SK-N-SH (cell line): ENCODE data around the gene MEAK7. TPM values are rescaled to one million over a fixed set of nuclear protein-coding genes. Genes with fewer than 3 reads are reported as not detected.

Experiments used
- CTCF ChIA-PET: fragments of 300-600, 350-600 bp; formaldehyde crosslinking; extraction: SDS; loops from one replicate; lab custom pipeline; 2021; lab: Yijun Ruan, JAX
- POLR2A ChIA-PET: fragments of 350-600 bp; sonication (Branson Sonifier 250); formaldehyde crosslinking; extraction: SDS; loops from one replicate; lab custom pipeline; 2020; ENCODE audit warnings: antibody characterized with exemption, inconsistent platforms; lab: Yijun Ruan, JAX
- DNase-seq: peaks from one replicate; pipeline ENCODE4 v3.0.0; 2012
- H2AFZ ChIP-seq: fragments of 200-600 bp; sonication (generic); 2 replicates; pipeline ENCODE4 v1.8.1; 2016; ENCODE audit warnings: antibody characterized with exemption, mild to moderate bottlenecking, low read depth
- H3F3A ChIP-seq: fragments of 200-600 bp; sonication (generic); replicated peaks from 2 replicates; pipeline ENCODE3; 2016; ENCODE audit warnings: antibody characterized with exemption, mild to moderate bottlenecking; ENCODE audit not compliant: insufficient read depth
- H3K27ac ChIP-seq, 2 experiments: fragments of 200-500 bp in 1 of 2; fragments of 200-600 bp in 1 of 2; sonication (Bioruptor generic) in 1 of 2; sonication (generic), shearing (Covaris generic) in 1 of 2; 2 replicates each; pipeline versions ENCODE4 v1.5.1 to v1.6.1; 2014 to 2016; ENCODE audit warnings: low read depth in 2 of 2, inconsistent platforms in 1 of 2, low read length in 1 of 2, mild to moderate bottlenecking in 1 of 2, mixed read lengths in 1 of 2
- H3K27me3 ChIP-seq: fragments of 200-600 bp; sonication (generic), shearing (Covaris generic); 2 replicates; pipeline ENCODE4 v1.6.1; 2016; ENCODE audit warnings: mixed run types; ENCODE audit not compliant: insufficient read depth
- H3K36me3 ChIP-seq, 2 experiments: fragments of 200-500 bp in 1 of 2; fragments of 200-600 bp in 1 of 2; sonication (Bioruptor generic) in 1 of 2; sonication (generic) in 1 of 2; replicated peaks in 1 of 2; 2 replicates each; pipeline versions ENCODE3 to v1.5.1; 2014 to 2016; ENCODE audit warnings: low read length in 1 of 2, mild to moderate bottlenecking in 1 of 2; ENCODE audit not compliant: insufficient read depth in 2 of 2, control insufficient read depth in 1 of 2
- H3K4me1 ChIP-seq, 2 experiments: fragments of 200-500 bp in 1 of 2; fragments of 200-600 bp in 1 of 2; sonication (Bioruptor generic) in 1 of 2; sonication (generic), shearing (Covaris generic) in 1 of 2; 2 replicates each; pipeline versions ENCODE4 v1.5.1 to v1.6.1; 2014 to 2016; ENCODE audit warnings: low read depth in 1 of 2, low read length in 1 of 2, mixed run types in 1 of 2; ENCODE audit not compliant: insufficient read depth in 2 of 2, control insufficient read depth in 1 of 2
- H3K4me2 ChIP-seq: fragments of 200-600 bp; sonication (generic), shearing (Covaris generic); 2 replicates; pipeline ENCODE4 v1.6.1; 2017; ENCODE audit warnings: mixed run types
- H3K4me3 ChIP-seq, 2 experiments: fragments of 200-500 bp in 1 of 2; fragments of 200-600 bp in 1 of 2; sonication (Bioruptor generic) in 1 of 2; sonication (generic), shearing (Covaris generic) in 1 of 2; 2 replicates each; pipeline versions ENCODE4 v1.5.1 to v1.8.1; 2014 to 2016; ENCODE audit warnings: low read depth in 2 of 2, inconsistent platforms in 1 of 2, low read length in 1 of 2, mild to moderate bottlenecking in 1 of 2, mixed read lengths in 1 of 2, moderate library complexity in 1 of 2
- H3K79me2 ChIP-seq: fragments of 200-600 bp; sonication (generic); 2 replicates; pipeline ENCODE4 v1.8.1; 2017; ENCODE audit warnings: mild to moderate bottlenecking; ENCODE audit not compliant: insufficient read depth
- H3K9ac ChIP-seq: fragments of 200-600 bp; sonication (generic); 2 replicates; pipeline ENCODE4 v1.6.1; 2017; ENCODE audit warnings: mixed run types
- H3K9me2 ChIP-seq: fragments of 200-600 bp; sonication (generic); 2 replicates; pipeline ENCODE4 v1.6.1; 2017; ENCODE audit warnings: mixed run types
- H3K9me3 ChIP-seq: fragments of 200-600 bp; sonication (generic); 2 replicates; pipeline ENCODE4 v1.6.1; 2017; ENCODE audit warnings: mixed run types, mild to moderate bottlenecking, moderate library complexity
- H4K20me1 ChIP-seq: fragments of 200-600 bp; sonication (generic); 2 replicates; pipeline ENCODE4 v1.6.1; 2017; ENCODE audit warnings: mild to moderate bottlenecking, mixed run types; ENCODE audit not compliant: insufficient read depth
- ELF1 ChIP-seq: IDR thresholded peaks from 2 replicates; pipeline ENCODE4 v1.4.0; 2012
- EP300 ChIP-seq, 2 experiments: IDR thresholded peaks; 2 replicates each; pipeline versions ENCODE4 v1.4.0 to v1.6.1; 2012; ENCODE audit warnings: borderline replicate concordance in 1 of 2, low read depth in 1 of 2, low read length in 1 of 2
- FOXJ3 ChIP-seq: sonication (generic); formaldehyde crosslinking; IDR thresholded peaks from 2 replicates; pipeline ENCODE4 v1.5.1; 2020; ENCODE audit warnings: mild to moderate bottlenecking, missing genetic modification reagents
- GABPA ChIP-seq: IDR thresholded peaks from 2 replicates; pipeline ENCODE4 v1.4.0; 2012; ENCODE audit warnings: low read depth, mild to moderate bottlenecking
- IRF3 ChIP-seq: fragments of 150-350 bp; IDR thresholded peaks from 2 replicates; pipeline ENCODE4 v1.6.1; 2016; ENCODE audit warnings: mild to moderate bottlenecking, low read depth, low read length
- JUND ChIP-seq: IDR thresholded peaks from 2 replicates; pipeline ENCODE4 v1.4.0; 2012
- NFIC ChIP-seq: IDR thresholded peaks from 2 replicates; pipeline ENCODE4 v1.4.0; 2012; ENCODE audit warnings: borderline replicate concordance
- PBX3 ChIP-seq: IDR thresholded peaks from 2 replicates; pipeline ENCODE4; 2012
- REST ChIP-seq: IDR thresholded peaks from 2 replicates; pipeline ENCODE4 v1.6.1; 2012; ENCODE audit warnings: mild to moderate bottlenecking, low read depth, low read length, moderate library complexity
- RFX5 ChIP-seq: IDR thresholded peaks from 2 replicates; pipeline ENCODE4 v1.6.1; 2012; ENCODE audit warnings: mild to moderate bottlenecking, improper control_type of control experiment, low read length
- TAF1 ChIP-seq: IDR thresholded peaks from 2 replicates; pipeline ENCODE4 v1.6.1; 2012; ENCODE audit warnings: low read depth, mild to moderate bottlenecking, low read length, moderate library complexity, borderline replicate concordance
- USF1 ChIP-seq: IDR thresholded peaks from 2 replicates; pipeline ENCODE4 v1.4.0; 2012; ENCODE audit warnings: low read depth, borderline replicate concordance
- USF2 ChIP-seq: fragments of 150-350 bp; IDR thresholded peaks from 2 replicates; pipeline ENCODE4 v1.6.1; 2017; ENCODE audit warnings: antibody characterized with exemption, low read length, low read depth, borderline replicate concordance
- WGBS: methylation state at CpG from one replicate; pipeline ENCODE4 v1.1.6; 2017; ENCODE audit warnings: low lambda C conversion rate; 5-methylcytosine and 5-hydroxymethylcytosine counted together
- polyA plus RNA-seq, 3 experiments: library from polyadenylated mRNA; depleted of rRNA; stranded (reverse); fragments of >200 nt; gene quantifications; 2 replicates each; pipeline ENCODE4 v1.2.3, GENCODE V29; 2012

Gene MEAK7
- polyA plus RNA-seq, 1 of the 3 experiments (the other 2 are of a cell fraction), result 11.9 TPM

- no peak overlapping the region for H2AFZ ChIP-seq
- POLR2A ChIA-PET, result interaction anchor here (0.6 kb wide), 1 partner anchor 36 kb away, joined by 5 read pairs; no protein-coding TSS in a partner anchor
Observed at GRCh38 chr16:84537491-84538151, 33.2 kb upstream of the MEAK7 start.

GRCh38 chr16:84535851-84536250 lies 31.4 kb upstream of the MEAK7 start:
- no peak overlapping the region for H2AFZ ChIP-seq
- H3K9ac ChIP-seq, result no peak overlapping the region
- no peak overlapping the region for H3K4me2 ChIP-seq
- ChIA-PET CTCF (no interaction called here), POLR2A (no interaction called here)
- peaks cover 3 to 16% of the 10 kb centered on the region in 2 experiments; a peak in 3 of 4 replicates for H3K4me1 ChIP-seq
- H3F3A ChIP-seq, result peaks cover 42% of the 10 kb centered on the region
- no peaks in the 10 kb centered on the region for H3K36me3 ChIP-seq
- no peaks in the 10 kb centered on the region for H3K9me3 ChIP-seq
- H3K27ac ChIP-seq, result no peak overlapping the region
- H3K79me2 ChIP-seq, result no peaks in the 10 kb centered on the region
- DNase-seq, result no peak
- no peaks in the 10 kb centered on the region for H3K27me3 ChIP-seq
- H3K9me2 ChIP-seq, result no peaks in the 10 kb centered on the region
- H4K20me1 ChIP-seq, result no peaks in the 10 kb centered on the region
- H3K4me3 ChIP-seq, result no peak overlapping the region
- WGBS, result 84% methylated on average over 9 of the region's 9 CpGs
- TF ChIP-seq PBX3 (no peak), ELF1 (no peak), IRF3 (no peak), USF1 (no peak), NFIC (no peak), USF2 (no peak), REST (no peak), GABPA (no peak), TAF1 (no peak)

More at GRCh38 chr16:84537491-84538151, 33.2 kb upstream of the MEAK7 start:
- no peaks in the 10 kb centered on the region for H3K36me3 ChIP-seq
- TF ChIP-seq FOXJ3 (CRISPR knock-in tag) (no peak), USF2 (no peak), PBX3 (no peak), EP300 (IDR thresholded peaks at IDR 0.05; ENCODE audit: borderline replicate concordance in 1 of 2, low read depth in 1 of 2, low read length in 1 of 2) (no peak), RFX5 (no peak), GABPA (no peak), ELF1 (no peak), JUND (no peak)
- H3K4me3 ChIP-seq, result no peak overlapping the region
- H3K9me2 ChIP-seq, result no peaks in the 10 kb centered on the region
- 97% methylated on average over 11 of the region's 11 CpGs for WGBS
- no peaks in the 10 kb centered on the region for H3K27me3 ChIP-seq
- no peaks in the 10 kb centered on the region for H3K79me2 ChIP-seq
- H3K4me1 ChIP-seq, result peaks cover 0 to 12% of the 10 kb centered on the region in 2 experiments; a peak in 2 of 4 replicates
- H4K20me1 ChIP-seq, result no peaks in the 10 kb centered on the region
- H3K9ac ChIP-seq, result no peak overlapping the region
- CTCF ChIA-PET, result interaction anchor here (1.2 kb wide), 1 partner anchor 32 kb away, joined by 3 read pairs; no protein-coding TSS in a partner anchor
- H3K4me2 ChIP-seq, result no peak overlapping the region
- H3K9me3 ChIP-seq, result no peaks in the 10 kb centered on the region
- DNase-seq, result no peak
- H3F3A ChIP-seq, result peaks cover 40% of the 10 kb centered on the region
- peak overlapping the region in 1 of 2 experiments; percentile 45; a peak in 2 of 4 replicates for H3K27ac ChIP-seq
